ENCODE measurements around the gene SHOC2.
A peak's percentile ranks its signal among the peaks of the same experiment; 100 is the strongest.
"Not testable (repeated sequence)": the region's sequence is repeated elsewhere in the genome, so short reads cannot be mapped to it uniquely, and the experiment has no call there.

SHOC2 gene

GRCh38 chr10:110915035-110915434 is 4.4 kb upstream of the SHOC2 start:
- Histone ChIP-seq H3K27ac (ENCODE audit: low read depth, low read length) (no peak overlapping the region), H3K36me3 (ENCODE audit: control insufficient read depth, low read length) (peaks cover 4% of the 10 kb centered on the region), H3K79me2 (ENCODE audit: control insufficient read depth, low read length) (peaks cover 11% of the 10 kb centered on the region), H3K9me2 (replicated peaks; ENCODE audit: control insufficient read depth, low read length) (no peaks in the 10 kb centered on the region), H3K4me3 (ENCODE audit: low read length) (peak overlapping the region; percentile 29; the same call in 1 of the 2 replicates), H4K20me1 (ENCODE audit: control insufficient read depth, insufficient read depth, low read depth, low read length) (no peaks in the 10 kb centered on the region), H3F3A (ENCODE audit: control insufficient read depth, insufficient read depth) (no peaks in the 10 kb centered on the region; the same call in 1 of the 2 replicates), H3K4me2 (ENCODE audit: low read length) (peak overlapping the region; percentile 58), H3K4me1 (ENCODE audit: control insufficient read depth, low read length) (peaks cover 40% of the 10 kb centered on the region), H3K9me3 (ENCODE audit: control insufficient read depth, insufficient read depth, low read length) (no peaks in the 10 kb centered on the region), H3K27me3 (ENCODE audit: control insufficient read depth, low read length) (no peaks in the 10 kb centered on the region)
- TF ChIP-seq EZH2phosphoT487 (IDR thresholded peaks at IDR 0.05; ENCODE audit: borderline replicate concordance, low read length) (no peak), CTCF (IDR thresholded peaks at IDR 0.05; ENCODE audit: low read depth, low read length, poor library complexity, severe bottlenecking) (no peak)

GRCh38 chr10:110915600-110915999 is 3.8 kb upstream of the SHOC2 start:
- peaks cover 15% of the 10 kb centered on the region for H3K79me2 ChIP-seq (ENCODE audit: control insufficient read depth, low read length)
- not testable (repeated sequence) for H3K27ac ChIP-seq (ENCODE audit: low read depth, low read length); H3K4me3 ChIP-seq (ENCODE audit: low read length); H3K36me3 ChIP-seq (ENCODE audit: control insufficient read depth, low read length); H3F3A ChIP-seq (ENCODE audit: control insufficient read depth, insufficient read depth); H3K9me3 ChIP-seq (ENCODE audit: control insufficient read depth, insufficient read depth, low read length); H4K20me1 ChIP-seq (ENCODE audit: control insufficient read depth, insufficient read depth, low read depth, low read length); H3K27me3 ChIP-seq (ENCODE audit: control insufficient read depth, low read length); H3K9me2 ChIP-seq (replicated peaks; ENCODE audit: control insufficient read depth, low read length)
- peaks cover 40% of the 10 kb centered on the region for H3K4me1 ChIP-seq (ENCODE audit: control insufficient read depth, low read length)
- H3K4me2 ChIP-seq (ENCODE audit: low read length), result peak overlapping the region; percentile 58

GRCh38 chr10:110916554-110917346 is 2.7 kb upstream of the SHOC2 start:
- peaks cover 26% of the 10 kb centered on the region for H3K79me2 ChIP-seq (ENCODE audit: control insufficient read depth, low read length)
- H3F3A ChIP-seq (ENCODE audit: control insufficient read depth, insufficient read depth), result peaks cover 8% of the 10 kb centered on the region
- H3K36me3 ChIP-seq (ENCODE audit: control insufficient read depth, low read length), result peaks cover 16% of the 10 kb centered on the region
- H3K9me2 ChIP-seq (replicated peaks; ENCODE audit: control insufficient read depth, low read length), result no peaks in the 10 kb centered on the region
- TF ChIP-seq EZH2phosphoT487 (IDR thresholded peaks at IDR 0.05; ENCODE audit: borderline replicate concordance, low read length) (no peak), CTCF (IDR thresholded peaks at IDR 0.05; ENCODE audit: low read depth, low read length, poor library complexity, severe bottlenecking) (no peak)
- H4K20me1 ChIP-seq (ENCODE audit: control insufficient read depth, insufficient read depth, low read depth, low read length), result peaks cover 5% of the 10 kb centered on the region
- no peak overlapping the region for H3K4me2 ChIP-seq (ENCODE audit: low read length)
- H3K27ac ChIP-seq (ENCODE audit: low read depth, low read length), result no peak overlapping the region
- H3K4me3 ChIP-seq (ENCODE audit: low read length), result no peak overlapping the region
- H3K4me1 ChIP-seq (ENCODE audit: control insufficient read depth, low read length), result peaks cover 45% of the 10 kb centered on the region
- no peaks in the 10 kb centered on the region for H3K9me3 ChIP-seq (ENCODE audit: control insufficient read depth, insufficient read depth, low read length)
- H3K27me3 ChIP-seq (ENCODE audit: control insufficient read depth, low read length), result no peaks in the 10 kb centered on the region

GRCh38 chr10:110918269-110918642 is 1.1 kb upstream of the SHOC2 start:
- Histone ChIP-seq H3K4me2 (ENCODE audit: low read length) (peak overlapping the region; percentile 88), H3K4me1 (ENCODE audit: control insufficient read depth, low read length) (peaks cover 58% of the 10 kb centered on the region), H3K9me2 (replicated peaks; ENCODE audit: control insufficient read depth, low read length) (no peaks in the 10 kb centered on the region), H3K27me3 (ENCODE audit: control insufficient read depth, low read length) (no peaks in the 10 kb centered on the region), H3K36me3 (ENCODE audit: control insufficient read depth, low read length) (peaks cover 23% of the 10 kb centered on the region), H4K20me1 (ENCODE audit: control insufficient read depth, insufficient read depth, low read depth, low read length) (peaks cover 12% of the 10 kb centered on the region), H3K79me2 (ENCODE audit: control insufficient read depth, low read length) (peaks cover 42% of the 10 kb centered on the region), H3K4me3 (ENCODE audit: low read length) (peak overlapping the region; percentile 88), H3K27ac (ENCODE audit: low read depth, low read length) (peak overlapping the region; percentile 84), H3K9me3 (ENCODE audit: control insufficient read depth, insufficient read depth, low read length) (no peaks in the 10 kb centered on the region), H3F3A (ENCODE audit: control insufficient read depth, insufficient read depth) (peaks cover 8% of the 10 kb centered on the region)
- TF ChIP-seq EZH2phosphoT487 (IDR thresholded peaks at IDR 0.05; ENCODE audit: borderline replicate concordance, low read length) (no peak), CTCF (IDR thresholded peaks at IDR 0.05; ENCODE audit: low read depth, low read length, poor library complexity, severe bottlenecking) (no peak)
